Left lung (tissue), 10 donors: ENCODE measurements around the gene EYA4. TPM values are rescaled to one million over a fixed set of nuclear protein-coding genes. Genes with fewer than 3 reads are reported as not detected.

Source experiments
- ATAC-seq: fragments of 200-7000 bp; cut with Tn5 transposase; one replicate; pipeline ENCODE4 v1.9.1; 2020; ENCODE audit warnings: moderate library complexity
- DNase-seq, 4 donors: peaks; one replicate each; pipeline ENCODE4 v3.0.0-alpha.2; 2013 to 2020
- H3K27ac ChIP-seq, 2 donors: fragments of 200-600 bp; sonication (generic) in 1 of 2; one replicate each; pipeline versions ENCODE4 v1.5.0 to v1.8.0; 2020 to 2021
- H3K27me3 ChIP-seq, 2 donors: fragments of 200-600 bp; sonication (generic) in 1 of 2; one replicate each; pipeline versions ENCODE4 v1.5.0 to v1.8.0; 2020 to 2021
- H3K36me3 ChIP-seq, 2 donors: fragments of 200-600 bp; sonication (generic) in 1 of 2; one replicate each; pipeline versions ENCODE4 v1.5.0 to v1.8.0; 2020 to 2021
- H3K4me1 ChIP-seq, 2 donors: fragments of 200-600 bp; one replicate each; pipeline ENCODE4 v1.8.0; 2021
- H3K4me3 ChIP-seq, 2 donors: fragments of 200-600 bp; sonication (generic) in 1 of 2; one replicate each; pipeline versions ENCODE4 v1.5.0 to v1.8.0; 2020 to 2021; ENCODE audit warnings: mild to moderate bottlenecking in 1 of 2
- H3K9me3 ChIP-seq, 2 donors: fragments of 200-600 bp; sonication (generic) in 1 of 2; one replicate each; pipeline versions ENCODE4 v1.5.0 to v1.8.0; 2020 to 2021
- CTCF ChIP-seq, 2 donors: fragments of 200-600 bp; sonication (generic) in 1 of 2; IDR thresholded peaks; one replicate each; pipeline versions ENCODE4 v1.5.0 to v1.8.0; 2021; ENCODE audit warnings: antibody characterized with exemption in 2 of 2
- intact Hi-C, 2 donors: fragments of 100-400 bp; cut with DNase I; formaldehyde crosslinking; loops; one replicate each; pipeline versions ENCODE4 v1.11.2 to v1.14.2; 2022
- polyA plus RNA-seq, 6 donors: library from polyadenylated mRNA; unstranded; fragments of 120-200 nt; gene quantifications; one replicate each; pipeline ENCODE4 v1.2.1, GENCODE V29; 2013; ENCODE audit not compliant: insufficient read length in 6 of 6
- total RNA-seq, 2 donors: library from RNA; stranded (reverse); fragmentation: NEBNext Ultra II Directional; extraction: Animal tissue kit (Norgen Biotek cat#: 25700); gene quantifications; one replicate each; pipeline ENCODE4 v1.2.1, GENCODE V29; 2021
- donor health status: DM: no; HTN: yes; CAD: no.
- donor health status: DM: no; HTN: no; CAD: no.

Gene EYA4
- total and polyA plus RNA-seq, 8 donors = 1.0 to 9.8 (median 8.4) TPM

- no peak for TF ChIP-seq CTCF (IDR thresholded peaks at IDR 0.05)
- intact Hi-C loops = no loop called here
- no peaks in the 10 kb centered on the region for H3K9me3 ChIP-seq
- no peaks in the 10 kb centered on the region for H3K4me1 ChIP-seq
- H3K4me3 ChIP-seq = no peak overlapping the region
- ATAC-seq (no peak), DNase-seq (no peak)
- H3K36me3 ChIP-seq = no peaks in the 10 kb centered on the region
- H3K27ac ChIP-seq = no peak overlapping the region
- no peaks in the 10 kb centered on the region for H3K27me3 ChIP-seq
Observed at GRCh38 chr6:133501675-133502270, 260.6 kb downstream of the EYA4 start.

DNA sequence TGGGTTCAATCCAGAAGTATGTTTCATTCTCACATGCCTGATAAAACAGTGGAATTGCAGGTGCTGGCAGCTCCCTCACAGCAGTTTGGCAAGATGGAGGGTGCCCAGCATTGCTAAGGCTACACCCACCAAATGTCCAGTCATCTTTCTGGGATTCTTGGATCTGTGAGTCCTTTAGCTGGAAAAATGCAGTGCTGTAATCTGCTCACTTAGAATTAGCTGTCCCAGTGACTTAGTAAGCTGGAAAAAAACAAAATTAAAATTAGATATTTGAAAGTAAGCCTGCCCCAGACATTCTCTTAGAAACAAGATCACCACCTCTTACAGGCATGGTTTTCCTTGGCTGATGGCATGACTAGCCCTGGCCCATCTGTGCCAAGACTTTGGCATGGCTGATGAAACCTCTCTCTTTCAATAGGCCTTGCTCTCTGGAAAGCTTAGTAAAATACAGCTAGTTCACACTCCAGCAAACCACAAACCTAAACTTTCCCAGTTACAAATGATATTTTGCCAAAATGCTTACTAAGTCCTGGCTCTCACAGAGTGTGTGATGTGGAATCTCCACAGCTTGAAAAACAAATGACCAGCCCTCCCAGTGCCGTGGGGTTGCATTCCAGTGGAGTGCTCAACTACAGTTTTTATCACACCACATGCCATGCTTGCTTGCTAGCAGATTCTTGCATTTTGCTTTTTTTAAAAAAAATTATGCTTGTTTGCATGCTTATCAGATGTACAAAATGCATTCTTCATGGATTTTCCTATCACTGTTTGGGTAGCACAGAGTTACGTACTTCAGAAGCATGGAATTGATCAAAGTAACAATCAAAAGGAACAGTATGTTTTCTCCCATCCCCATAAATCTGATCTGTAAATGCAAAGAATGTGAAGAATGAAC lies 261.5 kb downstream of the EYA4 start:
- no peaks in the 10 kb centered on the region for H3K27me3 ChIP-seq
- no peak overlapping the region for H3K4me3 ChIP-seq
- ATAC-seq (peak; percentile 76), DNase-seq (no peak)
- H3K4me1 ChIP-seq = no peaks in the 10 kb centered on the region
- peak overlapping the region in 1 of 2 donors; percentile 13 for H3K27ac ChIP-seq
- intact Hi-C loops = no loop called here
- no peaks in the 10 kb centered on the region for H3K9me3 ChIP-seq
- H3K36me3 ChIP-seq = no peaks in the 10 kb centered on the region
- no peak for TF ChIP-seq CTCF (IDR thresholded peaks at IDR 0.05)

GRCh38 chr6:133503336-133503729 lies 262.2 kb downstream of the EYA4 start:
- DNase-seq (no peak), ATAC-seq (no peak)
- Histone ChIP-seq H3K9me3 (no peaks in the 10 kb centered on the region), H3K4me3 (no peak overlapping the region), H3K27ac (no peak overlapping the region), H3K27me3 (no peaks in the 10 kb centered on the region), H3K36me3 (no peaks in the 10 kb centered on the region), H3K4me1 (no peaks in the 10 kb centered on the region)
- TF ChIP-seq CTCF (IDR thresholded peaks at IDR 0.05) = no peak
- intact Hi-C loops = no loop called here

- no peaks in the 10 kb centered on the region for H3K9me3 ChIP-seq
- no peaks in the 10 kb centered on the region for H3K27me3 ChIP-seq
- no peak overlapping the region for H3K4me3 ChIP-seq
- no peak overlapping the region for H3K27ac ChIP-seq
- DNase-seq (no peak), ATAC-seq (no peak)
- H3K36me3 ChIP-seq = no peaks in the 10 kb centered on the region
- intact Hi-C loops = no loop called here
- no peak for TF ChIP-seq CTCF (IDR thresholded peaks at IDR 0.05)
- no peaks in the 10 kb centered on the region for H3K4me1 ChIP-seq
Observed at GRCh38 chr6:133504158-133504557, 263.0 kb downstream of the EYA4 start.

GRCh38 chr6:133504761-133505160 lies 263.6 kb downstream of the EYA4 start:
- TF ChIP-seq CTCF (IDR thresholded peaks at IDR 0.05) = no peak
- Histone ChIP-seq H3K27ac (no peak overlapping the region), H3K27me3 (no peaks in the 10 kb centered on the region), H3K9me3 (no peaks in the 10 kb centered on the region), H3K4me1 (no peaks in the 10 kb centered on the region), H3K4me3 (no peak overlapping the region), H3K36me3 (no peaks in the 10 kb centered on the region)
- ATAC-seq (no peak), DNase-seq (no peak)
- intact Hi-C loops = no loop called here
